Measurements from ENCODE around the gene MIS12.

The MIS12 gene

GRCh38 chr17:5530265-5531084 is 44.1 kb downstream of the MIS12 start:
- H3K4me3 ChIP-seq (ENCODE audit: severe bottlenecking) = no peak overlapping the region
- no peaks in the 10 kb centered on the region for H3K4me1 ChIP-seq (ENCODE audit: insufficient read depth, poor library complexity, severe bottlenecking)
- H3K27ac ChIP-seq (ENCODE audit: poor library complexity, severe bottlenecking) = no peak overlapping the region
- H3K9me3 ChIP-seq (ENCODE audit: severe bottlenecking) = no peaks in the 10 kb centered on the region
- no peak for ATAC-seq (ENCODE audit: low read depth)
- no peak for DNase-seq (ENCODE audit: low spot score)
- H3K27me3 ChIP-seq (ENCODE audit: insufficient read depth, poor library complexity, severe bottlenecking) = no peaks in the 10 kb centered on the region
- TF ChIP-seq CTCF (IDR thresholded peaks at IDR 0.05; ENCODE audit: poor library complexity, severe bottlenecking) = no peak
- peaks cover 48% of the 10 kb centered on the region for H3K36me3 ChIP-seq (ENCODE audit: low read depth)

GRCh38 chr17:5531085-5531418 is 44.7 kb downstream of the MIS12 start:
- ATAC-seq (ENCODE audit: low read depth) (no peak), DNase-seq (ENCODE audit: low spot score) (no peak)
- Histone ChIP-seq H3K27ac (ENCODE audit: poor library complexity, severe bottlenecking) (no peak overlapping the region), H3K4me1 (ENCODE audit: insufficient read depth, poor library complexity, severe bottlenecking) (no peaks in the 10 kb centered on the region), H3K4me3 (ENCODE audit: severe bottlenecking) (no peak overlapping the region), H3K9me3 (ENCODE audit: severe bottlenecking) (no peaks in the 10 kb centered on the region), H3K36me3 (ENCODE audit: low read depth) (peaks cover 47% of the 10 kb centered on the region), H3K27me3 (ENCODE audit: insufficient read depth, poor library complexity, severe bottlenecking) (no peaks in the 10 kb centered on the region)
- no peak for TF ChIP-seq CTCF (IDR thresholded peaks at IDR 0.05; ENCODE audit: poor library complexity, severe bottlenecking)

- no peak for DNase-seq (ENCODE audit: low spot score)
- no peak overlapping the region for H3K4me3 ChIP-seq (ENCODE audit: severe bottlenecking)
- H3K27ac ChIP-seq (ENCODE audit: poor library complexity, severe bottlenecking) = no peak overlapping the region
- H3K36me3 ChIP-seq (ENCODE audit: low read depth) = peaks cover 45% of the 10 kb centered on the region
- no peaks in the 10 kb centered on the region for H3K27me3 ChIP-seq (ENCODE audit: insufficient read depth, poor library complexity, severe bottlenecking)
- H3K4me1 ChIP-seq (ENCODE audit: insufficient read depth, poor library complexity, severe bottlenecking) = no peaks in the 10 kb centered on the region
- no peak for TF ChIP-seq CTCF (IDR thresholded peaks at IDR 0.05; ENCODE audit: poor library complexity, severe bottlenecking)
- no peak for ATAC-seq (ENCODE audit: low read depth)
- H3K9me3 ChIP-seq (ENCODE audit: severe bottlenecking) = no peaks in the 10 kb centered on the region
These were observed 46.2 kb downstream of the MIS12 start for GRCh38 chr17:5532581-5532980.

- no peaks in the 10 kb centered on the region for H3K9me3 ChIP-seq (ENCODE audit: severe bottlenecking)
These were observed 47.3 kb downstream of the MIS12 start for GRCh38 chr17:5533486-5534315.

More at GRCh38 chr17:5533486-5534315, 47.3 kb downstream of the MIS12 start:
- Histone ChIP-seq H3K4me1 (ENCODE audit: insufficient read depth, poor library complexity, severe bottlenecking) (no peaks in the 10 kb centered on the region), H3K36me3 (ENCODE audit: low read depth) (peaks cover 47% of the 10 kb centered on the region), H3K4me3 (ENCODE audit: severe bottlenecking) (no peak overlapping the region), H3K27ac (ENCODE audit: poor library complexity, severe bottlenecking) (no peak overlapping the region), H3K27me3 (ENCODE audit: insufficient read depth, poor library complexity, severe bottlenecking) (no peaks in the 10 kb centered on the region)
- DNase-seq (ENCODE audit: low spot score) (no peak), ATAC-seq (ENCODE audit: low read depth) (no peak)
- TF ChIP-seq CTCF (IDR thresholded peaks at IDR 0.05; ENCODE audit: poor library complexity, severe bottlenecking) = no peak
